Body of pancreas (tissue), 4 donors: ENCODE data around the gene STARD3. TPM values are rescaled to one million over a fixed set of nuclear protein-coding genes. Genes with fewer than 3 reads are reported as not detected.
A peak's percentile ranks its signal among the peaks of the same experiment; 100 is the strongest.
"Not testable (repeated sequence)": the region's sequence is repeated elsewhere in the genome, so short reads cannot be mapped to it uniquely, and the experiment has no call there.

Experiments used
- ATAC-seq: fragments of 150-250 bp; one replicate; pipeline ENCODE4 v1.9.1; 2016
- DNase-seq, 4 donors: peaks; one replicate each; pipeline ENCODE4 v3.0.0-alpha.2; 2019
- H3K27ac ChIP-seq, 4 donors: fragments of 200-600 bp; sonication (generic); 1 replicate in 3 of 4; 2 replicates in 1 of 4; pipeline versions ENCODE4 v1.5.1 to v1.6.1; 2016 to 2019; ENCODE audit warnings: mild to moderate bottlenecking in 1 of 4, mixed read lengths in 1 of 4, moderate library complexity in 1 of 4
- H3K27me3 ChIP-seq, 2 donors: fragments of 200-600 bp; sonication (generic); one replicate each; pipeline ENCODE4 v1.6.0; 2016; ENCODE audit warnings: mild to moderate bottlenecking in 1 of 2
- H3K36me3 ChIP-seq, 2 donors: fragments of 200-600 bp; sonication (generic); replicated peaks in 1 of 2; 2 replicates each; pipeline ENCODE4 v1.5.1; 2016; ENCODE audit warnings: low read depth in 2 of 2; ENCODE audit not compliant: insufficient read depth in 1 of 2
- H3K4me1 ChIP-seq: fragments of 200-600 bp; sonication (generic); one replicate; pipeline ENCODE4 v1.6.0; 2016
- H3K4me3 ChIP-seq, 2 donors: fragments of 200-600 bp; sonication (generic); 1 replicate in 1 of 2; 2 replicates in 1 of 2; pipeline ENCODE4 v1.5.1; 2016 to 2019
- H3K9me3 ChIP-seq, 3 donors: fragments of 200-600 bp; sonication (generic); 1 replicate in 2 of 3; 2 replicates in 1 of 3; pipeline ENCODE4 v1.5.1; 2016
- POLR2A ChIP-seq, 3 donors: fragments of 450-650 bp; IDR thresholded peaks; one replicate each; pipeline ENCODE4 v1.6.1; 2016; ENCODE audit warnings: antibody characterized with exemption in 3 of 3, mild to moderate bottlenecking in 2 of 3
- WGBS, 2 donors: methylation state at CpG; one replicate each; pipeline ENCODE4 v1.1.5; 2017; 5-methylcytosine and 5-hydroxymethylcytosine counted together
- intact Hi-C: fragments of 100-400 bp; cut with DNase I; formaldehyde crosslinking; loops from one replicate; pipeline ENCODE4 v1.15.1; 2023
- total RNA-seq, 2 donors: library from RNA; depleted of rRNA; stranded (reverse); fragments of >200 nt; gene quantifications; one replicate each; pipeline ENCODE4 v1.1.0, GENCODE V29; 2016
- TF ChIP-seq, protein P1 (sequence below), 7 experiments: fragments of 450-650 bp in 4 of 7; fragments of 200-600 bp in 3 of 7; sonication (generic) in 3 of 7; IDR thresholded peaks; one replicate each; pipeline ENCODE4 v1.5.1; 2016 to 2019; ENCODE audit warnings: antibody characterized with exemption in 7 of 7

The STARD3 gene
- total RNA-seq, 2 donors from 2014 or later, result 30.1 to 63.9 TPM

DNA sequence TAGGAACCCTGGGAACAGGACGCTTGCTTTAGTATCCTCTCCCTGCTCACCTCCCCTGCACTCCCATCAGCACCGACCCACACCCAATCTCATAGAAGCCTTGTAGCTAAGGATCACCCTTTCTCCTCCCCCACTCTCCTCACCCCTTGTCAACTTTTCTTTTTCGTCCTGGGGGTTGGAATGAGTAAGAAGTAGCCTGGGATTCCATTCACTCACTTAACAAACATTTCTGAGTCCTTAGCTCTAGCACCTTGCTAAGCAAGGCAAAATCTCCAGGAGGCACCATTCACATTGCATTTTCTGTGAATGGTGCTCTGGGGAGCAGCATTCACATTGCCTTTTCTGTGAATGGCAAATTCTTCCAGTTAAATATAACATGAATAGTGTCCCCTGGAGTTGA lies 52.0 kb downstream of the STARD3 start:
- intact Hi-C loops, result loop anchor here (10.0 kb wide), 1 partner anchor 56 kb away; no protein-coding TSS in a partner anchor
- Histone ChIP-seq H3K9me3 (no peaks in the 10 kb centered on the region), H3K27me3 (no peaks in the 10 kb centered on the region), H3K4me3 (no peak overlapping the region), H3K4me1 (peaks cover 21% of the 10 kb centered on the region), H3K36me3 (no peaks in the 10 kb centered on the region), H3K27ac (no peak overlapping the region)
- ATAC-seq (no peak), DNase-seq (no peak)
- TF ChIP-seq POLR2A (IDR thresholded peaks at IDR 0.05), result no peak
- TF ChIP-seq, protein P1, sequence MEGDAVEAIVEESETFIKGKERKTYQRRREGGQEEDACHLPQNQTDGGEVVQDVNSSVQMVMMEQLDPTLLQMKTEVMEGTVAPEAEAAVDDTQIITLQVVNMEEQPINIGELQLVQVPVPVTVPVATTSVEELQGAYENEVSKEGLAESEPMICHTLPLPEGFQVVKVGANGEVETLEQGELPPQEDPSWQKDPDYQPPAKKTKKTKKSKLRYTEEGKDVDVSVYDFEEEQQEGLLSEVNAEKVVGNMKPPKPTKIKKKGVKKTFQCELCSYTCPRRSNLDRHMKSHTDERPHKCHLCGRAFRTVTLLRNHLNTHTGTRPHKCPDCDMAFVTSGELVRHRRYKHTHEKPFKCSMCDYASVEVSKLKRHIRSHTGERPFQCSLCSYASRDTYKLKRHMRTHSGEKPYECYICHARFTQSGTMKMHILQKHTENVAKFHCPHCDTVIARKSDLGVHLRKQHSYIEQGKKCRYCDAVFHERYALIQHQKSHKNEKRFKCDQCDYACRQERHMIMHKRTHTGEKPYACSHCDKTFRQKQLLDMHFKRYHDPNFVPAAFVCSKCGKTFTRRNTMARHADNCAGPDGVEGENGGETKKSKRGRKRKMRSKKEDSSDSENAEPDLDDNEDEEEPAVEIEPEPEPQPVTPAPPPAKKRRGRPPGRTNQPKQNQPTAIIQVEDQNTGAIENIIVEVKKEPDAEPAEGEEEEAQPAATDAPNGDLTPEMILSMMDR (IDR thresholded peaks at IDR 0.05), result no peak
- WGBS, 2 donors, result 39 to 44% methylated on average over 3 of the region's 3 CpGs

DNA sequence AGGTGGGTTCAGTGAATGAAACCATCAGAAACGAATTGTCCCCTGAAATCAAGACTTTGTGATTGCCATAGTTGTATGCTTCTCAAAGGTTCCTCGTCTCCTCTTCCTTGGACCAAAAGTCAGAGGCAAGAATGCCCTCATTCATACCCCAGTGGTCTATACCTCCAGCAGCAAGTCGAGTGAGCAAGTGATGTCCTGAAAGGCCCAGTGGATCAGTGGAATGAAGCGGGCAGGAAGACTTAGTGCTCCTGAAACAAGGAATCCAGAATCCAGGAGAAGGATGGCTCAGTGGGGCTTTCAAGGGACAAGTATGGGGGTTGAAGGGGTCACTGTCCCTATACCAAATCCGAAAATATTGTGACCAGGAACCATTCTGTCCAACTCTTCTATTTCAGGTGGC lies 57.6 kb downstream of the STARD3 start:
- Histone ChIP-seq H3K36me3 (no peaks in the 10 kb centered on the region), H3K4me1 (peaks cover 17% of the 10 kb centered on the region), H3K27ac (no peak overlapping the region), H3K9me3 (no peaks in the 10 kb centered on the region), H3K4me3 (no peak overlapping the region), H3K27me3 (no peaks in the 10 kb centered on the region)
- DNase-seq (no peak), ATAC-seq (no peak)
- WGBS, 2 donors, result 72 to 77% methylated on average over 5 of the region's 5 CpGs
- intact Hi-C loops, result no loop called here
- TF ChIP-seq, protein P1 (IDR thresholded peaks at IDR 0.05), result no peak
- TF ChIP-seq POLR2A (IDR thresholded peaks at IDR 0.05), result no peak

DNA sequence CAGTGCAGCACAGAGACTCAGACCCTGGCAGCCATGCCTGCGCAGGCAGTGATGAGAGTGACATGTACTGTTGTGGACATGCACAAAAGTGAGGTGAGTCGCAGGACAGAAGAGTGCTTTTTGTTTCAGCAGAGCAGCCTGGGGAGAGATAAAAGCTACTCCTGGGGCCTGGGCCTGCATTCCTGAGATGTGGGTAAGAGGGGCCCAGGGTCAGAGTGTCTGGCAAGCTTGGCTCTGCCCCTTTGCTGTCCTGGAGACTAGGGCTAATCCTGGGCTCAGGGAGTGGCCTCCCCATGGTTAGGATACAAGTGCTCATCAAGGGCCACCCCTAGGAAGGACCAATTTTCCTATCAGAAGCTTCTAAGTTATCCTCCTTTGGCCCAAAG lies 58.1 kb downstream of the STARD3 start:
- Histone ChIP-seq H3K4me3 (no peak overlapping the region), H3K36me3 (no peaks in the 10 kb centered on the region), H3K9me3 (no peaks in the 10 kb centered on the region), H3K4me1 (peaks cover 17% of the 10 kb centered on the region), H3K27me3 (no peaks in the 10 kb centered on the region), H3K27ac (peak overlapping the region in 2 of 4 donors; percentile 8 to 66)
- ATAC-seq, result no peak
- intact Hi-C loops, result no loop called here
- 88 to 96% methylated on average over 2 of the region's 2 CpGs for WGBS, 2 donors
- no peak for DNase-seq
- TF ChIP-seq, protein P1 (IDR thresholded peaks at IDR 0.05), result no peak
- no peak for TF ChIP-seq POLR2A (IDR thresholded peaks at IDR 0.05)

DNA sequence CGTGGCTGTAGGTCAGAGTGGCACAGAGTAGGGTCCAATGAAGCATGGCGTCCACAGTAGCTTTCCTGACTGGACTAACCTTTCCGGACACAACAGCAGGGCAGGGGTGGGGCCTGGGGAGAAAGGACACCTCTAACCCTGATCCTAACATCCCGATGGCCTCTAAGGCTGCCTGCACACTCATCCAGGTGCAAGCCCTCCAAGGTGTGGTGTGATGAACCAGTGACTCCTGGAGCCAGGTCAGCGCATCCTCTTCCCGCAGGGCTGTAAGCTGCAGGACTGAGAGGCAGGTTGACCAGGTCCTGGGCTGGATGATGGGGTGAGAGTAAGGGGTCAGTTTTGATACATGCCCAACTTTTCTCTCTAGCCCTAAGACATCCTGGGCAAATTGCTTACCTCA lies 59.8 kb downstream of the STARD3 start:
- Histone ChIP-seq H3K4me3 (no peak overlapping the region), H3K9me3 (no peaks in the 10 kb centered on the region), H3K36me3 (no peaks in the 10 kb centered on the region), H3K27me3 (no peaks in the 10 kb centered on the region), H3K27ac (no peak overlapping the region), H3K4me1 (peaks cover 25% of the 10 kb centered on the region)
- no peak for DNase-seq
- intact Hi-C loops, result no loop called here
- TF ChIP-seq, protein P1 (IDR thresholded peaks at IDR 0.05), result no peak
- no peak for TF ChIP-seq POLR2A (IDR thresholded peaks at IDR 0.05)
- ATAC-seq, result no peak
- WGBS, 2 donors, result 64 to 67% methylated on average over 2 to 6 of the region's 6 CpGs

DNA sequence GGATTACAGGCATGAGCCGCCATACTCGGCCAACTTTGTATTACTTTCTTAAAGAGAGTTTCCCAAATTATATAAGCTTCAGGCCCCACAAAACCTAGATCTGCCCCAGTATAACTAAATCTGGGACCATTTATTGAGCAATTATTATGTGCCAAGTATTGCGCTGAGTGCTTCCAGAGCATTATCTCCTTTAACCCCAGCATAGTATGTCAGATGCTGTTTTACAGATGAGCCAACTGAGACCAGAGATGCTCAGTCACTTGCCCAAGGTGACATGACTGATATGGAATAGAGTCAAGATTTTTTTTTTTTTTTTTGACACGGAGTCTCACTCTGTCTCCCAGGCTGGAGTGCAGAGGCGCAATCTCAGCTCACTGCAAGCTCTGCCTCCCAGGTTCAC lies 61.0 kb downstream of the STARD3 start:
- Histone ChIP-seq H3K4me1 (peaks cover 38% of the 10 kb centered on the region), H3K9me3 (no peaks in the 10 kb centered on the region), H3K36me3 (no peaks in the 10 kb centered on the region), H3K4me3 (no peak overlapping the region), H3K27ac (no peak overlapping the region), H3K27me3 (no peaks in the 10 kb centered on the region)
- 71 to 83% methylated on average over 4 to 5 of the region's 5 CpGs for WGBS, 2 donors
- DNase-seq (no peak), ATAC-seq (no peak)
- intact Hi-C loops, result no loop called here
- no peak for TF ChIP-seq POLR2A (IDR thresholded peaks at IDR 0.05)
- TF ChIP-seq, protein P1 (IDR thresholded peaks at IDR 0.05), result no peak

DNA sequence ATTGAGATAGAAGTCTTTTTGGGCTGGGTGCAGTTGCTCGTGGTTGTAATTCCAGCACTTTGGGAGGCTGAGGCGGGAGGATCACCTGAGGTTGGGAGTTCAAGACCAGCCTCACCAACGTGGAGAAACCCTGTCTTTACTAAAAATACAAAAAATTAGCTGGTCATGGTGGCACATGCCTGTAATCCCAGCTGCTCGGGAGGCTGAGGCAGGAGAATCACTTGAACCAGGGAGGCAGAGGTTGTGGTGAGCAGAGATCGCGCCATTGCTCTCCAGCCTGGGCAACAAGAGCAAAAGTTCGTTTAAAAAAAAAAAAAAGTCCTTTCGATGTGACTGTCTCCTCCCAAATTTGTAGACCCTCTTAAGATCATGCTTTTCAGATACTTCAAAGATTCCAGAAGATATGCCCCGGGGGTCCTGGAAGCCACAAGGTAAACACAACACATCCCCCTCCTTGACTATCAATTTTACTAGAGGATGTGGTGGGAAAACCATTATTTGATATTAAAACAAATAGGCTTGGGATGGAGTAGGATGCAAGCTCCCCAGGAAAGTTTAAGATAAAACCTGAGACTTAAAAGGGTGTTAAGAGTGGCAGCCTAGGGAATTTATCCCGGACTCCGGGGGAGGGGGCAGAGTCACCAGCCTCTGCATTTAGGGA lies 62.3 kb downstream of the STARD3 start:
- H3K9me3 ChIP-seq, intact Hi-C loops, DNase-seq, H3K27me3 ChIP-seq, H3K36me3 ChIP-seq, ATAC-seq: not testable (repeated sequence)
- peak overlapping the region; percentile 81 to 97 (median 94) for H3K27ac ChIP-seq
- 43 to 49% methylated on average over 11 of the region's 11 CpGs for WGBS, 2 donors
- peaks cover 51% of the 10 kb centered on the region for H3K4me1 ChIP-seq
- peak overlapping the region; percentile 90 to 96 for H3K4me3 ChIP-seq
